ENCODE results near the gene TCEANC. TPM values are rescaled to one million over a fixed set of nuclear protein-coding genes. Genes with fewer than 3 reads are reported as not detected.

Gene TCEANC
- total RNA-seq, 2 donors from 2014 or later, result 2.6 to 9.6 TPM

GRCh38 chrX:13703135-13703534, 50.2 kb downstream of the TCEANC start:
- ATAC-seq (ENCODE audit: insufficient number of reproducible peaks, low FRiP score, low read depth), result no peak
- Histone ChIP-seq H3K27ac (no peak overlapping the region), H3K9me3 (no peaks in the 10 kb centered on the region), H3K4me3 (no peak overlapping the region), H3K27me3 (replicated peaks; ENCODE audit: insufficient read depth) (no peaks in the 10 kb centered on the region), H3K4me1 (ENCODE audit: control insufficient read depth in 1 of 2, low read depth in 2 of 2) (peaks cover 16 to 25% of the 10 kb centered on the region in 2 donors), H3K36me3 (no peaks in the 10 kb centered on the region)
- TF ChIP-seq, protein P1, sequence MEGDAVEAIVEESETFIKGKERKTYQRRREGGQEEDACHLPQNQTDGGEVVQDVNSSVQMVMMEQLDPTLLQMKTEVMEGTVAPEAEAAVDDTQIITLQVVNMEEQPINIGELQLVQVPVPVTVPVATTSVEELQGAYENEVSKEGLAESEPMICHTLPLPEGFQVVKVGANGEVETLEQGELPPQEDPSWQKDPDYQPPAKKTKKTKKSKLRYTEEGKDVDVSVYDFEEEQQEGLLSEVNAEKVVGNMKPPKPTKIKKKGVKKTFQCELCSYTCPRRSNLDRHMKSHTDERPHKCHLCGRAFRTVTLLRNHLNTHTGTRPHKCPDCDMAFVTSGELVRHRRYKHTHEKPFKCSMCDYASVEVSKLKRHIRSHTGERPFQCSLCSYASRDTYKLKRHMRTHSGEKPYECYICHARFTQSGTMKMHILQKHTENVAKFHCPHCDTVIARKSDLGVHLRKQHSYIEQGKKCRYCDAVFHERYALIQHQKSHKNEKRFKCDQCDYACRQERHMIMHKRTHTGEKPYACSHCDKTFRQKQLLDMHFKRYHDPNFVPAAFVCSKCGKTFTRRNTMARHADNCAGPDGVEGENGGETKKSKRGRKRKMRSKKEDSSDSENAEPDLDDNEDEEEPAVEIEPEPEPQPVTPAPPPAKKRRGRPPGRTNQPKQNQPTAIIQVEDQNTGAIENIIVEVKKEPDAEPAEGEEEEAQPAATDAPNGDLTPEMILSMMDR (IDR thresholded peaks at IDR 0.05), result no peak
- no peak for DNase-seq (ENCODE audit: low spot score)

- no peaks in the 10 kb centered on the region for H3K36me3 ChIP-seq
- H3K27me3 ChIP-seq (replicated peaks; ENCODE audit: insufficient read depth), result no peaks in the 10 kb centered on the region
- DNase-seq (ENCODE audit: low spot score), result no peak
- TF ChIP-seq, protein P1 (IDR thresholded peaks at IDR 0.05), result no peak
- H3K27ac ChIP-seq, result no peak overlapping the region
- no peak overlapping the region for H3K4me3 ChIP-seq
- no peaks in the 10 kb centered on the region for H3K9me3 ChIP-seq
- no peak for ATAC-seq (ENCODE audit: insufficient number of reproducible peaks, low FRiP score, low read depth)
- H3K4me1 ChIP-seq (ENCODE audit: control insufficient read depth in 1 of 2, low read depth in 2 of 2), result peaks cover 12 to 20% of the 10 kb centered on the region in 2 donors
These were observed 50.6 kb downstream of the TCEANC start for GRCh38 chrX:13703589-13703988.

DNA sequence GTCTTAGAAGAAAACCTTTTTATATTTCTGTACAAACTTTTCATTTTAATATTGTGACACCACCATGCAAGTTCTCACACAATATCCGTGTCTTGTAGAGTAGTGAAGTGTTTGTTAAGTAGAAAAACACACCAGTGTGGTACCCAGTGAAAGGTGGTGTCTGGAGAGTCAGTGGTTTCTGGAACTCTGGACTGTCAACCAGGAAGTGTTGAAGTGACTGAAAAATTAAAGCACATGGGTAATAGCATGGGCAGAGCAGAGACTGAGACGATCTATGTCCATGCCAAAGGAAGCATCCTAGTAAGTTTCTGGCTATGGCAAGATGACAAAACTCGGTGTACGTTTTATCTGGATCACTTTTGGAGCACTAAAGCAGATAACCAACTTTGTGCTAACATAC, 58.2 kb downstream of the TCEANC start:
- H3K36me3 ChIP-seq, result peaks cover 4% of the 10 kb centered on the region

More for the DNA sequence above, 58.2 kb downstream of the TCEANC start:
- no peaks in the 10 kb centered on the region for H3K9me3 ChIP-seq
- H3K4me1 ChIP-seq (ENCODE audit: control insufficient read depth in 1 of 2, low read depth in 2 of 2), result no peaks in the 10 kb centered on the region
- DNase-seq (ENCODE audit: low spot score), result no peak
- TF ChIP-seq, protein P1 (IDR thresholded peaks at IDR 0.05), result no peak
- H3K4me3 ChIP-seq, result no peak overlapping the region
- ATAC-seq (ENCODE audit: insufficient number of reproducible peaks, low FRiP score, low read depth), result no peak
- H3K27me3 ChIP-seq (replicated peaks; ENCODE audit: insufficient read depth), result no peaks in the 10 kb centered on the region
- H3K27ac ChIP-seq, result no peak overlapping the region

Other genes with a start within 250 kb of the TCEANC start
- gene EGFL6, start 83.5 kb upstream of the TCEANC start, total RNA-seq, result not detected
- 10 to 100 TPM; 20.0 to 21.7 TPM for gene RAB9A, start 36.0 kb downstream of the TCEANC start, total RNA-seq
- 10 to 100 TPM; 15.0 to 24.2 TPM for gene TRAPPC2, start 81.5 kb downstream of the TCEANC start, total RNA-seq
- gene OFD1, start 81.6 kb downstream of the TCEANC start, total RNA-seq, result 10 to 100 TPM; 15.3 to 19.0 TPM
- 10 to 100 TPM; 23.7 to 33.7 TPM for gene GPM6B, start 164.0 kb downstream of the TCEANC start, total RNA-seq